Liver (tissue), 3 donors: ENCODE results near the gene PITRM1.

Source experiments
- EGR1 ChIP-seq, 2 donors: IDR thresholded peaks; 2 replicates each; pipeline ENCODE4 v1.6.1; 2016 to 2018; ENCODE audit warnings: antibody characterized with exemption in 2 of 2, low read depth in 2 of 2
- FOXA1 ChIP-seq: IDR thresholded peaks from 2 replicates; pipeline ENCODE4 v1.6.1; 2016; ENCODE audit warnings: antibody characterized with exemption
- FOXA2 ChIP-seq: IDR thresholded peaks from 2 replicates; pipeline ENCODE4 v1.6.1; 2016; ENCODE audit warnings: antibody characterized with exemption
- GABPA ChIP-seq, 2 donors: IDR thresholded peaks in 1 of 2; conservative IDR thresholded peaks in 1 of 2; 2 replicates each; pipeline ENCODE4 v1.6.1; 2016; ENCODE audit warnings: antibody characterized with exemption in 2 of 2, mild to moderate bottlenecking in 1 of 2, moderate library complexity in 1 of 2
- JUND ChIP-seq, 2 donors: IDR thresholded peaks; 2 replicates each; pipeline ENCODE4 v1.6.1; 2016; ENCODE audit warnings: antibody characterized with exemption in 2 of 2
- RAD21 ChIP-seq, 2 donors: IDR thresholded peaks; 2 replicates each; pipeline ENCODE4 v1.6.1; 2016; ENCODE audit warnings: antibody characterized with exemption in 2 of 2, mild to moderate bottlenecking in 2 of 2
- SP1 ChIP-seq: IDR thresholded peaks from 2 replicates; pipeline ENCODE4 v1.6.1; 2018; ENCODE audit warnings: antibody characterized with exemption, mild to moderate bottlenecking
- TAF1 ChIP-seq: conservative IDR thresholded peaks from 2 replicates; pipeline ENCODE4 v1.6.1; 2016; ENCODE audit warnings: antibody characterized with exemption, mild to moderate bottlenecking
- YY1 ChIP-seq: IDR thresholded peaks from 2 replicates; pipeline ENCODE4 v1.6.1; 2016; ENCODE audit warnings: antibody characterized with exemption, mild to moderate bottlenecking
- TF ChIP-seq, protein P1 (sequence below): IDR thresholded peaks from 2 replicates; pipeline ENCODE4 v1.6.1; 2016; ENCODE audit warnings: antibody characterized with exemption
- TF ChIP-seq, protein P2 (sequence below): fragments of 150-350 bp; IDR thresholded peaks from 2 replicates; pipeline ENCODE4 v1.5.1; 2017; ENCODE audit warnings: improper control_type of control experiment, low read depth, low read length; ENCODE audit not compliant: missing input control
- TF ChIP-seq, protein P3 (sequence below): IDR thresholded peaks from 2 replicates; pipeline ENCODE4 v1.6.1; 2016; ENCODE audit warnings: antibody characterized with exemption, mild to moderate bottlenecking
- TF ChIP-seq, protein P4 (sequence below): IDR thresholded peaks from 2 replicates; pipeline ENCODE4 v1.6.1; 2016; ENCODE audit warnings: antibody characterized with exemption
- TF ChIP-seq, protein P5 (sequence below): IDR thresholded peaks from 2 replicates; pipeline ENCODE4 v1.6.1; 2016; ENCODE audit warnings: antibody characterized with exemption
- donor health status: healthy.
- donor health status: healthy.

DNA sequence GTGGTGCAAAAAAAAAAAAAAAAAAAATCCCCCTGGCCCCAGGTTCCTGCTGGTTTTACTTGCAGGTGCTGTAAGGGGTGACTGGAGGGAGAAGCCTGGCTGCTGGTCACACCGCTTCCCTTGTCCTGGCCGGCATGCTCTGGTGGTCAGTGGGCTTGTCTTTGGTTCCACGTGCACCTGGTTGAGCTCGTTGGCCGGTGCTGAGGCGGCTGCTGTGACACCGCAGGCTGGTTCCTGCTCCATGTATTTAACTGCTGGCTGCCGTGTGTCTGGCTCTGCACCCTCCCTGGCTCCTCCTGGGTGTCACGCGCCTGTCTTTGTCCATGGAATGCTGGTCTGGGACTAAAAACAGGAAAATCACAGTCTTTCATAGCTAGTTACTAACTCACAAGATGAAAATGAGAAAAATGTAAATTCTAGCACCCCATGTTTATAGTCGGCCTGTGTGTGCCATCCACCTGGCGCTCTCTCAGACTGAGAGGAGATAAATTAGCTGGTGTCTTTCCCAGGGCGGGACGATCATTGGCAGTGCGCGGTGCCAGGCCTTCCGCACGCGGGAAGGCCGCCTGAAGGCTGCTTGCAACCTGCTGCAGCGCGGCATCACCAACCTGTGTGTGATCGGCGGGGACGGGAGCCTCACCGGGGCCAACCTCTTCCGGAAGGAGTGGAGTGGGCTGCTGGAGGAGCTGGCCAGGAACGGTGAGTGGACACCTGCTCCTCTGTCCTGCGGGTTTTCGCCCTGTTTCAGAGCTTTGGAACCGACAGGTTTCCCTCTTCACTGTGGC lies 71.5 kb downstream of the PITRM1 start:
- TF ChIP-seq, protein P1, sequence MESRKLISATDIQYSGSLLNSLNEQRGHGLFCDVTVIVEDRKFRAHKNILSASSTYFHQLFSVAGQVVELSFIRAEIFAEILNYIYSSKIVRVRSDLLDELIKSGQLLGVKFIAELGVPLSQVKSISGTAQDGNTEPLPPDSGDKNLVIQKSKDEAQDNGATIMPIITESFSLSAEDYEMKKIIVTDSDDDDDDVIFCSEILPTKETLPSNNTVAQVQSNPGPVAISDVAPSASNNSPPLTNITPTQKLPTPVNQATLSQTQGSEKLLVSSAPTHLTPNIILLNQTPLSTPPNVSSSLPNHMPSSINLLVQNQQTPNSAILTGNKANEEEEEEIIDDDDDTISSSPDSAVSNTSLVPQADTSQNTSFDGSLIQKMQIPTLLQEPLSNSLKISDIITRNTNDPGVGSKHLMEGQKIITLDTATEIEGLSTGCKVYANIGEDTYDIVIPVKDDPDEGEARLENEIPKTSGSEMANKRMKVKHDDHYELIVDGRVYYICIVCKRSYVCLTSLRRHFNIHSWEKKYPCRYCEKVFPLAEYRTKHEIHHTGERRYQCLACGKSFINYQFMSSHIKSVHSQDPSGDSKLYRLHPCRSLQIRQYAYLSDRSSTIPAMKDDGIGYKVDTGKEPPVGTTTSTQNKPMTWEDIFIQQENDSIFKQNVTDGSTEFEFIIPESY = no peak
- TF ChIP-seq FOXA1 (no peak), TAF1 (no peak), JUND (IDR thresholded peaks at IDR 0.05) (no peak), RAD21 (IDR thresholded peaks at IDR 0.05) (no peak), FOXA2 (no peak), YY1 (no peak), EGR1 (IDR thresholded peaks at IDR 0.05; ENCODE audit: low read depth in 2 of 2) (no peak), GABPA (IDR thresholded peaks at IDR 0.05 in 1 of 2, conservative IDR thresholded peaks at IDR 0.05 in 1 of 2) (no peak), SP1 (no peak)
- TF ChIP-seq, protein P2, sequence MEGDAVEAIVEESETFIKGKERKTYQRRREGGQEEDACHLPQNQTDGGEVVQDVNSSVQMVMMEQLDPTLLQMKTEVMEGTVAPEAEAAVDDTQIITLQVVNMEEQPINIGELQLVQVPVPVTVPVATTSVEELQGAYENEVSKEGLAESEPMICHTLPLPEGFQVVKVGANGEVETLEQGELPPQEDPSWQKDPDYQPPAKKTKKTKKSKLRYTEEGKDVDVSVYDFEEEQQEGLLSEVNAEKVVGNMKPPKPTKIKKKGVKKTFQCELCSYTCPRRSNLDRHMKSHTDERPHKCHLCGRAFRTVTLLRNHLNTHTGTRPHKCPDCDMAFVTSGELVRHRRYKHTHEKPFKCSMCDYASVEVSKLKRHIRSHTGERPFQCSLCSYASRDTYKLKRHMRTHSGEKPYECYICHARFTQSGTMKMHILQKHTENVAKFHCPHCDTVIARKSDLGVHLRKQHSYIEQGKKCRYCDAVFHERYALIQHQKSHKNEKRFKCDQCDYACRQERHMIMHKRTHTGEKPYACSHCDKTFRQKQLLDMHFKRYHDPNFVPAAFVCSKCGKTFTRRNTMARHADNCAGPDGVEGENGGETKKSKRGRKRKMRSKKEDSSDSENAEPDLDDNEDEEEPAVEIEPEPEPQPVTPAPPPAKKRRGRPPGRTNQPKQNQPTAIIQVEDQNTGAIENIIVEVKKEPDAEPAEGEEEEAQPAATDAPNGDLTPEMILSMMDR = no peak
- TF ChIP-seq, protein P3, sequence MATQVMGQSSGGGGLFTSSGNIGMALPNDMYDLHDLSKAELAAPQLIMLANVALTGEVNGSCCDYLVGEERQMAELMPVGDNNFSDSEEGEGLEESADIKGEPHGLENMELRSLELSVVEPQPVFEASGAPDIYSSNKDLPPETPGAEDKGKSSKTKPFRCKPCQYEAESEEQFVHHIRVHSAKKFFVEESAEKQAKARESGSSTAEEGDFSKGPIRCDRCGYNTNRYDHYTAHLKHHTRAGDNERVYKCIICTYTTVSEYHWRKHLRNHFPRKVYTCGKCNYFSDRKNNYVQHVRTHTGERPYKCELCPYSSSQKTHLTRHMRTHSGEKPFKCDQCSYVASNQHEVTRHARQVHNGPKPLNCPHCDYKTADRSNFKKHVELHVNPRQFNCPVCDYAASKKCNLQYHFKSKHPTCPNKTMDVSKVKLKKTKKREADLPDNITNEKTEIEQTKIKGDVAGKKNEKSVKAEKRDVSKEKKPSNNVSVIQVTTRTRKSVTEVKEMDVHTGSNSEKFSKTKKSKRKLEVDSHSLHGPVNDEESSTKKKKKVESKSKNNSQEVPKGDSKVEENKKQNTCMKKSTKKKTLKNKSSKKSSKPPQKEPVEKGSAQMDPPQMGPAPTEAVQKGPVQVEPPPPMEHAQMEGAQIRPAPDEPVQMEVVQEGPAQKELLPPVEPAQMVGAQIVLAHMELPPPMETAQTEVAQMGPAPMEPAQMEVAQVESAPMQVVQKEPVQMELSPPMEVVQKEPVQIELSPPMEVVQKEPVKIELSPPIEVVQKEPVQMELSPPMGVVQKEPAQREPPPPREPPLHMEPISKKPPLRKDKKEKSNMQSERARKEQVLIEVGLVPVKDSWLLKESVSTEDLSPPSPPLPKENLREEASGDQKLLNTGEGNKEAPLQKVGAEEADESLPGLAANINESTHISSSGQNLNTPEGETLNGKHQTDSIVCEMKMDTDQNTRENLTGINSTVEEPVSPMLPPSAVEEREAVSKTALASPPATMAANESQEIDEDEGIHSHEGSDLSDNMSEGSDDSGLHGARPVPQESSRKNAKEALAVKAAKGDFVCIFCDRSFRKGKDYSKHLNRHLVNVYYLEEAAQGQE = no peak
- TF ChIP-seq, protein P4, sequence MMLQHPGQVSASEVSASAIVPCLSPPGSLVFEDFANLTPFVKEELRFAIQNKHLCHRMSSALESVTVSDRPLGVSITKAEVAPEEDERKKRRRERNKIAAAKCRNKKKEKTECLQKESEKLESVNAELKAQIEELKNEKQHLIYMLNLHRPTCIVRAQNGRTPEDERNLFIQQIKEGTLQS = no peak
- TF ChIP-seq, protein P5, sequence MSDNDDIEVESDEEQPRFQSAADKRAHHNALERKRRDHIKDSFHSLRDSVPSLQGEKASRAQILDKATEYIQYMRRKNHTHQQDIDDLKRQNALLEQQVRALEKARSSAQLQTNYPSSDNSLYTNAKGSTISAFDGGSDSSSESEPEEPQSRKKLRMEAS = no peak
